HEK293T (cell line): Measurements from ENCODE around the gene STX18.

ENCODE experiments used
- BHLHE40 ChIP-seq: fragments of 450-650 bp; IDR thresholded peaks from 2 replicates; pipeline ENCODE4 v1.6.1; 2016; ENCODE audit warnings: mild to moderate bottlenecking, moderate library complexity, borderline replicate concordance
- CTBP1 ChIP-seq: fragments of 450-650 bp; IDR thresholded peaks from 2 replicates; pipeline ENCODE4 v1.6.1; 2016; ENCODE audit warnings: borderline replicate concordance
- ELF4 ChIP-seq: fragments of 450-650 bp; IDR thresholded peaks from 2 replicates; pipeline ENCODE4 v1.6.1; 2017; ENCODE audit warnings: antibody characterized with exemption
- FOXA1 ChIP-seq: fragments of 450-650 bp; IDR thresholded peaks from 2 replicates; pipeline ENCODE4 v1.6.1; 2016; ENCODE audit warnings: mild to moderate bottlenecking
- FOXM1 ChIP-seq: fragments of 450-650 bp; IDR thresholded peaks from 2 replicates; pipeline ENCODE4 v1.6.1; 2017; ENCODE audit warnings: mild to moderate bottlenecking, borderline replicate concordance
- NFRKB ChIP-seq: fragments of 450-650 bp; IDR thresholded peaks from 2 replicates; pipeline ENCODE4 v1.6.1; 2016; ENCODE audit warnings: mild to moderate bottlenecking, moderate library complexity
- SP1 ChIP-seq: fragments of 450-650 bp; IDR thresholded peaks from 2 replicates; pipeline ENCODE4 v1.6.1; 2017
- SUZ12 ChIP-seq: fragments of 450-650 bp; IDR thresholded peaks from 2 replicates; pipeline ENCODE4 v1.6.1; 2016; ENCODE audit warnings: mild to moderate bottlenecking
- TARDBP ChIP-seq: fragments of 450-650 bp; IDR thresholded peaks from 2 replicates; pipeline ENCODE4 v1.6.1; 2016
- ZNF384 ChIP-seq: fragments of 450-650 bp; IDR thresholded peaks from 2 replicates; pipeline ENCODE4 v1.6.1; 2016

GRCh38 chr4:4439782-4440181 is 102.1 kb downstream of the STX18 start:
- TF ChIP-seq BHLHE40 (no peak), NFRKB (no peak), ZNF384 (no peak), FOXA1 (no peak), ELF4 (no peak), TARDBP (no peak), SP1 (no peak), SUZ12 (no peak), FOXM1 (no peak), CTBP1 (no peak)
